ENCODE data around the gene RNPEPL1.

RNPEPL1 gene

GRCh38 chr2:240566203-240567136 is 1.8 kb upstream of the RNPEPL1 start:
- DNase-seq: peak; percentile 14

GRCh38 chr2:240567137-240567871 is 980 bp upstream of the RNPEPL1 start:
- no peak for DNase-seq

GRCh38 chr2:240568678-240569522 is 616 bp downstream of the RNPEPL1 start:
- no peak for DNase-seq

GRCh38 chr2:240569523-240569997 is 1.3 kb downstream of the RNPEPL1 start:
- no peak for DNase-seq

GRCh38 chr2:240569998-240570530 is 1.8 kb downstream of the RNPEPL1 start:
- DNase-seq: no peak

- DNase-seq: no peak
Measured at GRCh38 chr2:240570531-240571313, 2.4 kb downstream of the RNPEPL1 start.

GRCh38 chr2:240571314-240571973 is 3.2 kb downstream of the RNPEPL1 start:
- DNase-seq: no peak

GRCh38 chr2:240572141-240573031 is 4.1 kb downstream of the RNPEPL1 start:
- DNase-seq: no peak

- DNase-seq: no peak
Measured at GRCh38 chr2:240573071-240573515, 4.8 kb downstream of the RNPEPL1 start.

- no peak for DNase-seq
Measured at GRCh38 chr2:240573516-240574385, 5.5 kb downstream of the RNPEPL1 start.

GRCh38 chr2:240574386-240575100 is 6.3 kb downstream of the RNPEPL1 start:
- DNase-seq: no peak

- no peak for DNase-seq
Measured at GRCh38 chr2:240575101-240575965, 7.0 kb downstream of the RNPEPL1 start.

GRCh38 chr2:240576036-240576435 is 7.8 kb downstream of the RNPEPL1 start:
- no peak for DNase-seq

- DNase-seq: no peak
Measured at GRCh38 chr2:240576436-240577205, 8.3 kb downstream of the RNPEPL1 start.

GRCh38 chr2:240577281-240578109 is 9.2 kb downstream of the RNPEPL1 start:
- no peak for DNase-seq

- DNase-seq: no peak
Measured at GRCh38 chr2:240578110-240578450, 9.8 kb downstream of the RNPEPL1 start.

Measured in amniotic stem cell (primary cell).